Neutrophil (primary cell): Measurements from ENCODE around the gene RAB43.
A peak's percentile ranks its signal among the peaks of the same experiment; 100 is the strongest.

Experiments
- H3K27ac ChIP-seq: fragments of 200-600 bp; sonication (generic); 2 replicates; pipeline ENCODE4 v1.5.1; 2016; ENCODE audit warnings: mild to moderate bottlenecking, moderate library complexity
- H3K27me3 ChIP-seq: fragments of 200-600 bp; sonication (generic); 2 replicates; pipeline ENCODE4 v1.6.0; 2016; ENCODE audit warnings: mild to moderate bottlenecking
- H3K36me3 ChIP-seq: fragments of 200-600 bp; sonication (generic); 2 replicates; pipeline ENCODE4 v1.5.1; 2017
- H3K4me1 ChIP-seq, 2 experiments: fragments of 200-600 bp in 1 of 2; sonication (generic) in 1 of 2; 1 replicate in 1 of 2; 2 replicates in 1 of 2; pipeline versions ENCODE4 v1.5.1 to v1.6.1; 2013 to 2016; ENCODE audit warnings: low read depth in 1 of 2, low read length in 1 of 2, mild to moderate bottlenecking in 1 of 2, moderate library complexity in 1 of 2; ENCODE audit not compliant: control insufficient read depth in 1 of 2, insufficient read depth in 1 of 2
- H3K4me3 ChIP-seq, 2 experiments: fragments of 200-600 bp in 1 of 2; sonication (generic) in 1 of 2; 1 replicate in 1 of 2; 2 replicates in 1 of 2; pipeline ENCODE4 v1.5.1; 2013 to 2016; ENCODE audit warnings: low read depth in 1 of 2, low read length in 1 of 2, mild to moderate bottlenecking in 1 of 2, moderate library complexity in 1 of 2
- H3K9me3 ChIP-seq: fragments of 200-600 bp; sonication (generic); 2 replicates; pipeline ENCODE4 v1.5.1; 2016
- TF ChIP-seq, protein P1 (sequence below): fragments of 200-600 bp; sonication (generic); IDR thresholded peaks from 2 replicates; pipeline ENCODE4 v1.5.1; 2016; ENCODE audit warnings: antibody characterized with exemption

RAB43 gene

DNA sequence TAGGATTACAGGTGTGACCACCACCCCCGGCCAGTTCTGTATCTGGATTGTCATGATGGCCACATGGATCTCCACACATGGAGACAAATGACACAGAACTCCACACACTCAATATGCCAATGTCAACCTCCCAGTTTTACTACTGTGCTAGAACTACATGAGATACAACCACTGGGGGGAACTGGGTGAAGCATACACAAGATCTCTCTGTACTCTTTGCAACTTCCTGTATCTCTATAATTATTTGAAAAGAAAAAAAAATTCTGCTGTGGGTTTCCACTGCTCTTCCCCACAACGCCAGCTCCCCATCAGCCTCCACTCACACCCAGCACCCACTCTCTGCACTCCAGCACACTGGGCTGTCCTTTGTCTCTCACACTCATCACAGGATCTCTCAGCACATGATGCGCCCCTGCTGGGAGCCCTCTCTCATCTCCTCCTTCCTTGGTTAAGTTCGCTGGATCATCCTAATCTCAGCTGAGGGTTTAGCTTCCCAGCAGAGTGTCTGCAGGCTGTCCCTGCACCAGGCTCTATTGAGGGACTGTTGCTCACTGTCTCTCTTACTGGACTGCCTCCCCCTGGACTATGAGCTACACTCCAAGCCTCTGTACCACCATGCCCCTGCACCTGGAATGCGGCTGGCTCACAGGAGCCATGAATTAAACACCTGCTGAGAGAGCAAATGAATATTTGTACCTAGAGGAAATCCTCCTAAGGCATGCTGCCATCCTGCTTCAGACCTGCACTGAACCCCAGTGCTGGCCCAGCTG, 10.7 kb upstream of the RAB43 start:
- no peaks in the 10 kb centered on the region for H3K27me3 ChIP-seq
- no peak overlapping the region for H3K27ac ChIP-seq
- no peak overlapping the region for H3K4me3 ChIP-seq
- H3K36me3 ChIP-seq, result peaks cover 96% of the 10 kb centered on the region
- no peaks in the 10 kb centered on the region for H3K9me3 ChIP-seq
- TF ChIP-seq, protein P1, sequence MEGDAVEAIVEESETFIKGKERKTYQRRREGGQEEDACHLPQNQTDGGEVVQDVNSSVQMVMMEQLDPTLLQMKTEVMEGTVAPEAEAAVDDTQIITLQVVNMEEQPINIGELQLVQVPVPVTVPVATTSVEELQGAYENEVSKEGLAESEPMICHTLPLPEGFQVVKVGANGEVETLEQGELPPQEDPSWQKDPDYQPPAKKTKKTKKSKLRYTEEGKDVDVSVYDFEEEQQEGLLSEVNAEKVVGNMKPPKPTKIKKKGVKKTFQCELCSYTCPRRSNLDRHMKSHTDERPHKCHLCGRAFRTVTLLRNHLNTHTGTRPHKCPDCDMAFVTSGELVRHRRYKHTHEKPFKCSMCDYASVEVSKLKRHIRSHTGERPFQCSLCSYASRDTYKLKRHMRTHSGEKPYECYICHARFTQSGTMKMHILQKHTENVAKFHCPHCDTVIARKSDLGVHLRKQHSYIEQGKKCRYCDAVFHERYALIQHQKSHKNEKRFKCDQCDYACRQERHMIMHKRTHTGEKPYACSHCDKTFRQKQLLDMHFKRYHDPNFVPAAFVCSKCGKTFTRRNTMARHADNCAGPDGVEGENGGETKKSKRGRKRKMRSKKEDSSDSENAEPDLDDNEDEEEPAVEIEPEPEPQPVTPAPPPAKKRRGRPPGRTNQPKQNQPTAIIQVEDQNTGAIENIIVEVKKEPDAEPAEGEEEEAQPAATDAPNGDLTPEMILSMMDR, result no peak
- no peaks in the 10 kb centered on the region for H3K4me1 ChIP-seq

GRCh38 chr3:129131465-129132088, 10.0 kb upstream of the RAB43 start:
- Histone ChIP-seq H3K4me3 (no peak overlapping the region), H3K27me3 (no peaks in the 10 kb centered on the region), H3K9me3 (no peaks in the 10 kb centered on the region), H3K36me3 (peaks cover 97% of the 10 kb centered on the region), H3K27ac (no peak overlapping the region), H3K4me1 (no peaks in the 10 kb centered on the region)
- TF ChIP-seq, protein P1, result no peak

DNA sequence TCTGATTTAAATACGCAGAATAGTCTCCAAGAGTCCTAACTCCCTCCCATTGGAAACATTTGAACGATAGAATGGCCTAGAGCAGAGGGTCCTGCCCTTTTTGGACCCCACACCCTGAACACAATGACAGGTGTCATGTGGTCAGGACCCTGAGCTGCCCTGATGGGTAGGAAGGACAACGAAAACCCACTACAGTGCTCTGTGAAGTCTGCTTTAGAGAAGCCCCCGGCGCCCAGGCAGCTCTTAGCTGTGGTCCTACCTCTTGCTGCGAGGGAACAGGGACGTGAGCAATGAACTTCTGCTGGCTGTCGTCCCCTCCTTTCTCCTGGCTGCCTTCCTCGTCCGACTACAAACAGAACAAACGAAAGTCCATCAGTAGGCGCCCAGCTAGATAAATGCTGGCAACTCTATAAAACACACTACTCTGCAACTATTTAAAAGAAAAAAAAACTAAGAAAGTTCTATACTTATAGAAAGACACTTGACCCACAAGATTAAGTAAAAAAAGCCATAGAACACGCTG, 8.7 kb upstream of the RAB43 start:
- Histone ChIP-seq H3K9me3 (no peaks in the 10 kb centered on the region), H3K4me3 (no peak overlapping the region), H3K36me3 (peaks cover 88% of the 10 kb centered on the region), H3K27me3 (no peaks in the 10 kb centered on the region), H3K4me1 (no peaks in the 10 kb centered on the region), H3K27ac (no peak overlapping the region)
- TF ChIP-seq, protein P1, result no peak

- H3K27me3 ChIP-seq, result no peaks in the 10 kb centered on the region
- H3K9me3 ChIP-seq, result no peaks in the 10 kb centered on the region
- H3K36me3 ChIP-seq, result peaks cover 70% of the 10 kb centered on the region
- H3K4me1 ChIP-seq, result no peaks in the 10 kb centered on the region
- TF ChIP-seq, protein P1, result no peak
- no peak overlapping the region for H3K4me3 ChIP-seq
- H3K27ac ChIP-seq, result no peak overlapping the region
Measured at GRCh38 chr3:129128357-129129155, 7.0 kb upstream of the RAB43 start.

DNA sequence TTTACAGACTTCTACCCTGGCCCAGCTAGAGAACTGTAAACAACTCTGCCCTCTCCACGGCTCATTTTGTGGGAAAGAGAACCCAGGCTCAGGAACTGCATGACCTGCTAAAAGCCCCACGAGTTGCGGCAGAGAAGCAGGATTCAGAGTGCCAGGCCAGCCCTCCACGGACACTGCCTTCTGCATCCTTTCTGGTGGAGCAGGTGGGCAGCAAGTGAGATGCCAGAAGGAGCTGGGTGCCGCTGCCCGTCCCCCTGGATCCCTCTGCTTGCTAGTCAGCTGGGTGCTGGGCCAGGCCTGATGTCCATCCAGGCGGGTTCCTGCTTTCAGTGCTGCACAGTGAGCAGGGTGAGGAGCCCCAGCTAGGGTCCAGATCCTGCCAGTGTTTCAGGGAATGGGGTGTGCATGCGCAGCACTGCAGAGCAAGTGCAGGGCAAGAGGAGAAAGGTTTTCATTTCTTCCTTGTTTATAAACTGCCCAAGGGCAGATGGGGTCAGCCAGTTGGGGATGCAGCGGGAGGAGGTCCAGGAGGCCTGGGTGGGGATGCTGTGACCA, 5.2 kb upstream of the RAB43 start:
- TF ChIP-seq, protein P1, result no peak
- Histone ChIP-seq H3K36me3 (peaks cover 53% of the 10 kb centered on the region), H3K4me3 (no peak overlapping the region), H3K4me1 (peaks cover 0 to 2% of the 10 kb centered on the region in 2 experiments), H3K27ac (peak overlapping the region; percentile 33), H3K9me3 (no peaks in the 10 kb centered on the region), H3K27me3 (no peaks in the 10 kb centered on the region)
